Esophagus mucosa (tissue), 1 donor: ENCODE measurements around the gene SLC12A7. TPM values are rescaled to one million over a fixed set of nuclear protein-coding genes. Genes with fewer than 3 reads are reported as not detected.
"Not testable (repeated sequence)": the region's sequence is repeated elsewhere in the genome, so short reads cannot be mapped to it uniquely, and the experiment has no call there.

ENCODE experiments used
- ATAC-seq: fragments of 200-7000 bp; cut with Tn5 transposase; one replicate; pipeline ENCODE4 v1.9.1; 2020
- total RNA-seq: library from RNA; stranded (reverse); gene quantifications from one replicate; pipeline ENCODE4 v1.2.4, GENCODE V29; 2023
- donor health status: DM: yes; HTN: yes; CAD: no.

The SLC12A7 gene
- total RNA-seq, 1 donor from 2014 or later = 3.0 TPM

DNA sequence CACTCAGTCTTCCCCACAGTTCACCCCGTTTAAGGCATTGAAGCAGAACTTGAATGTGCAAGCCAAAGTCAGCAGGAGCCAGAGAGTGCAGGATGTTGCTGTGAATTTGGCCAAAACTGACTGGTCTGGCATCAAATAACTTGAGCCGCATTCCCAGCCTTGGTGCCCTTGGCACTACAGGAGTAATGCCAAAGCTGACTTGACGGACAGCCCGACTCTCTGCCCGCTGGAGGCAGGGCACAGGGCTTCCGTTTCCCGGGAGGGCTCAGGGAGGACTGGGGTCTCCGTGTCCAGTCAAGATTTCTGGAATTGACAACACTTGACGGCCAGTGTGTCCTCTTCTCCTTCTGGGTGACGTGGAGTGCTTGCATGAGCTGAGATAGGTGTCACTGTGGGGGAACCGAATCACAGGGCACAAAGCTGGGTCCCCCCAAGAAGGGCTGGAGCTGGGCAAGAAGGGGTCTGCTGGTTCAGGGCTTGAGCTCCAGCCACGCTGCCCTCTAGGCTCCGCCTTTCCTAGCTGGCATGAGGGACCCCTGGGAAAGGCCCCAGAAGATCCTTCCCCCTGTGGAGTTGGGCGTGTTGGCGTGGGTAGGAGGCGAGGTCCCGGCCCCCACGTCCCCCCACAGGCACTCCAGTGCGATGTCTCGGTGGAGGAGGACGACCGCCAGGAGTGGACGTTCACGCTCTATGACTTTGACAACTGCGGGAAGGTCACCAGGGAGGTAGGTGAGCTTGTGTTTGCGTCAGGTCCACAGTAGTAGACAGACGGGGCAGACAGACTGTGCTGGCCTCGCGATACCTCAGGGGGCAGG, 78.0 kb downstream of the SLC12A7 start:
- ATAC-seq = no peak

DNA sequence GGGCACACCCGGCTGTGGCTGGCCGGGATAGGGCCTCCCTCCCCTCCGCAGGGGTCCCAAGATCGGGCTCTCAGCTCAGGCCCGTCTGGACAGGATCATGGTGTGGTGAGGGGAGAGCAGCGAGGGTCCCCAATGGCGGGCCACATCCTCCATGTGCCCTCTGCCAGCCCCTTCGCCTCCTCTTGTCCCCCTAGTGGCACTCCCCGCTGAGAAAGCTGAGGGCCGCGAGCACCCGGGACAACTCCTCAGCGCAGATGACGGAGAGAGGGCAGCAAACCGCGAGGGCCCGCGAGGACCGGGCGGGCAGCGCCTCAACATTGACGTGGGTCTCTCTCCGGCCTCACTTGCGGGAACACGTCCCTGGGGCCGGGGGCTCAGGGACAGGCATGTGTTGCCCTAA, 78.7 kb downstream of the SLC12A7 start:
- ATAC-seq = no peak

DNA sequence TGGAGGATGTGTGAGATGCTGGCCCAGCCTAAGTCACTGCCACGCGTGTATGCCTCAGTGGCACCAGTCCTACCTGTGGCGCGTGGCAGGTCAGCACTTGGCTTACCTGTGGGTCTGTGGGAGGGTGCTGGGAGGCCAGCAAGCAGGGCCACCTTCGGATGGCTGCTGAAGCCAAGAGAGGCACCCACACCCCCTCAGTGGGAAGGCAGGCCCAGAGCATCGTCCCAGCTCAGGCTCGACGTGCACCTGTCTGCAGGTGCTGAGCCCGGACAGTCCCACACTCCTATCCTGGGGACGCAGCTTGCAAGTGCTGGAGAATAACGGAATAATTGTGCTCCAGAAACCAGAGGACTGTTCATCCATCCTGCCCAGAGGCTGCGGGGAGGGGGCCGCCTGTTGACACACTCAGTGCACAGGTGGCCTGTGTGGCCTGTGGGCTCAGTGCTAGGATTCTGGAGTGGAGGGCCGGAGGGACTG, 79.3 kb downstream of the SLC12A7 start:
- ATAC-seq = no peak

DNA sequence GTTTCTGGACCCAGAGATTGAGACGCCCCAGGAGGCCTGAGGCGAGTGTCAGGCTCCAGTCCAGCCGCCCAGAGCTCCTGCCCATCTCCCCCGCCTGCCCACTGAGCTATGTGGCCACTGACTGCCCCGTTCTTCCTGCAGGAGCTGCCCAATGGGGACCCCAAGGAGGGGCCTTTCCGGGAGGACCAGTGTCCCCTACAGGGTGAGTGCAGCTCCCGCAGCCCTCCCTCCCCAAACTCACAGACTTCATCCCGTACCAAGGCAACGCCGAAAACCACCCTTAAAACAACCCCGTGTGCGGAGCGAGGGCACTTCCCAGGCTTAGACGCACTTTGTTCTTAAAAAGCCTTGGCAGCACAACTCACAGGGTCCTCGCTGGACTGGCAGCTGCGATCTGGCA, 79.9 kb downstream of the SLC12A7 start:
- ATAC-seq = no peak

- no peak for ATAC-seq
These were observed 80.4 kb downstream of the SLC12A7 start for GRCh38 chr5:1031306-1031959.

DNA sequence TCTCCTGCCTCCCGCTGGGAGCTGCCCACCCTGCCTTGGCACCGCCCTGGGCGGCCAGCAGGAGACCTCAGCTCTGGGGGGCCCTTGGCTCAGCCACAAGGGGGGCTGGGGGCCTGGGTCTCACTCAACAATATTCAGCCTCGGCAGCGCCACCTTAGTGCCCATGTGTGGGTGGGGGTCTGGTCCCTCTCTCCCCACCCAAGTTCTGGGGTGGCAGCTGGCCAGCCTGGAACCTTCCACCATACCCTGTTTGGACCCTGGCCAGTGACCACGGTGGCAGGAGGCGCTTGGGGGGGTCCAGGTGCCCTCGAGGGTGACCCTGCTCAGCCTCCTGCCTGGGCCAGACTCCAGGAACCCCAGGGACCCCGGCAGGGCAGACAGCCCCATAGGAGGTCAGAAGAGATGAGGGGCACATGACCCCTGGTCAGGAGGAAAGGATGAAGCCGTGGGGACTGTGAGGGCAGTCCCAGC, 81.0 kb downstream of the SLC12A7 start:
- ATAC-seq = no peak

- no peak for ATAC-seq
These were observed 81.8 kb downstream of the SLC12A7 start for GRCh38 chr5:1029945-1030625.

- no peak for ATAC-seq
These were observed 82.5 kb downstream of the SLC12A7 start for GRCh38 chr5:1029282-1029944.

DNA sequence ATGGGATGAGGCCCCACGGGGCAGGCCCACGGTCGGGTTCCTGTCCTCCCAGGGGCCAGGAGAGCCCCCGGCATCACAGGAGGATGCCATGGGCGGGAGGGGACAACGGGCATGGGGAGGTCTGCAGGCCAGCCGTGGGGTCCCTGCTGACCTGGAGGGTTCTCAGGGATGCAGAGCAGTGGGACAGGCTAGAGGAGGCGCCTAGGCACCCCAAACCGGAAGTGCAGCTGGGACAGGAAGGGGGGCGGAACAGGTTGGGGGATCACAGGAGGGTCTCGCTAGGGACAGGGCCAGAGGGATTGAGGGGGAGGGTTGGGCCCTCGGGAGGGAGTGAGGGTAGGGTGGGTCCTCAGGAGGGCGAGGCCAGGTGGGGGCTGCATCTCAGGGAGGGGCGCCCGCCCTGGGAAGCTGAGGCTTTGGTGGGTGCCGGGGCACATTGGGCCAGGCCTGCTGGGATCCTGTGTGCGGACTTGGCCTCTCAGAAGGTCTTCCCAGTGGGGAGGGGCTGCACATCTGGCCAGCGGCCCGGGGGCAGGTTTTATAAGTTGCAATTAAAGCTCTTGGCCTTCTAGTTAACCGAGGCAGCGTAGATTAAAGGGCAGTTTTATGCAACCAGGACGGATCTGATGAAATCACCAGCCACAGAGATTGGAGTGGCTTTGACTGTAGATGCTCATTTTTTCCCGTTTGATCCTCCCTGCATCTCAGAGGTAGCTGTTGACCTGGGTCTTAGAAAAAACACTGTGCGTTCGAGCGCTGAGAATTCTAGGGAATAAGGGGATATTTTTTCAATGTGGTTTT, 83.2 kb downstream of the SLC12A7 start:
- no peak for ATAC-seq

DNA sequence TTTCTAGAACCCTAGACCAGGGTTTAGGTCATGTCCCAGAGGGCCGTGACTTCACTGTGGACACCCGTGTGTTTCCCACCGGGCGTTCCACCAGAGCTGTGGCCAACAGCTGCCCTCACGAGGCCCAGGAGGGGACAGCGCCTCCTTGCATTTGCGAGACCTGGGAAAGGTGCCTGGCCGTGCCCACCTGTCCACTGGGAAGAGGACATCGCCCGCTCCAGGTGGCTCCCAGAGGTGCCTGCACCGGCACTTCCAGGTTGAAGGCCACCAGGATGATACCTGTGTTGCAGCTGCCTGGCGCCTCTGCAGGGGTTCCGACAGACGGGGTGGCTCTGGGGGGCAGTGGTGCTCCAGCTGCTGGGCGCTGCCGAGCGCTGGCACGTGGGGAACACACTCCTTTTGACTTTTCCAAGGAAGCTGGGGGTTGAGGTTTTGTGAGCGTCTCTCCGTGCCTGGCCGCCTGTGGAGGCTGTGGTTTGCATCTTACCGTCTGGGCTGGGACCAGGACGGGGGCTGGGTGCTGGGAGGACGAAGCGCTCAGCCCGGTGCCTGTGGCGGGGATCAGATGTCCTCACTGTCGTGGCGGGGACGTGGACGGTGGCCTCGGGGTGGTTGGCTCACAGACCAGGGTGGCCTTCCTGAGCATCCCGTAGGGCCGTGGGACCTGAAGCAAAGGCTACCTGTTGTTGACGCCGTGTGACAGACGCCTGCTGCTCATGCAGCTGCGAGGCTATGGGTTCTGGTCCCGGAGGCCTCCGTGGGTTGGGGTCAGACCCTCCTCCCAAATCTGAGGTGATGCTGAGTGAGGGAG, 84.0 kb downstream of the SLC12A7 start:
- no peak for ATAC-seq

DNA sequence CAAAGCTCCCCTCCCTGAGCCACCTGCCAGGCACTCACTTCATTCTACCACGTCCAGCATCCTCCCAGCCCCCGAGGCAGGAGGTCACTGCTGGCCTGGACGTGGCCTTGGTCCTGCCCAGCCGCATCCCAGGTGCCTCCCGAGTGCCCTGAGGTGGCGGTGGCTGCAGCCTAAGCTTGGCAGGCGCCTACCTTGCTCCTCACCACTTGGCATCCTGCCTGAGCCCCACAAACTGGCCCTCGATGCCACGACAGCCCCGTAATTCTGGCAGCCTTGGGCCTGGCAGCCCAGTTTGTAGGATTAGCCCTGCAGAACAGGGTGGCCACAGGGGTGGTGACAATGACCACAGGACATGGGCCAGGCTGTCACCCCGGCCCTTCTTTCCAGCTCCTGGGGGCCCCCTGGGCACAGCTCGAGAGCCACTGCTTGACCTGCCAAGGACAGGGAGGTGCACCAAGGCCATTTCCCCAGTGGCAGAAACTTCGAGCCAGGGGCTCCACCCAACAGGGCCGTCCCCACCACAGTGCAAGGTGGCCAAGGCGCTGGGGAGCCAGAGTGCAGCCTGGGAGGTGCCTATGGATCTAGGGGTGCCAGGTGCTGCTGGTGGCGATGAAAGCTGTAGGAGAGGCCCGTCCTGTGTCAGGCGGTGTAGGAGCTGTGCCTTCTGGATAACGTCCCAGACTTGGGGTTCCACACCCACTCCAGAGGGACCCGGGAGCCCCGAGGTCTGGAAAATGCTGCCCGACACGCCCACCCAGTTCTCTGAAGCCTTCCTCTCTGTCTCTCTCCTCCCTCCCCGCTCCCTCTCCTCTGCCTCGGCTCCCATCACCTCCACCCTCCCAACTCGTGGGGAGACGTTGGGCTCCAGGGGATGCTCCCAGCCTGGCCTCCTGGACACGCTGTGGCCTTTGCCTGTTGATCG, 84.9 kb downstream of the SLC12A7 start:
- peak; percentile 26 for ATAC-seq

GRCh38 chr5:1021969-1022336, 89.9 kb downstream of the SLC12A7 start:
- ATAC-seq = not testable (repeated sequence)

- ATAC-seq = no peak
These were observed 90.5 kb downstream of the SLC12A7 start for GRCh38 chr5:1021136-1021968.

DNA sequence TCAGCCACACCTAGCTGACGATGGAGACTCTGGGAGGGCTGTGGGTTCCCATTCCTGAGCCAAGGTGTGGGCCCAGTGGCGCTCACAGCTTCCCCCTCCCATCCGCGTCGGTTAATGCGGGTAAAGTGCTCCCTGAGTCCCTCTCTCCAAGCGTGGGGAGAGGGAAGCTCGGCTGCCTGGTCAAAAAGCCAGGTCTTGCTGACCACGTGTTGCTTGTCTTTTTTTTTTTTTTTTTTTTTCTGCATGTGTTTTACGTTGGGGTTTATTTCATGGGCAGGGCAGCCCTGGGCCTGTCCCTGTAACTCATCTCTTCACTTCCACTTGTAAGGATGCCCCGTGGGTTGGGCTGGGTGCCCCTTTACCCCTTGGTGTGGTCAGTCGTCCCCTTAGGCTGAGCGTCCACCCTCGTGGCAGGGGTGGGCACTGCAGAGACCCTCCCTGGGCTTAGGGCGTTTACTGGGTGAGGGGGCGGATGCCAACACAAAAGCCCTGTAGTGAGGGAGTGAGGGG, 91.4 kb downstream of the SLC12A7 start:
- ATAC-seq = peak; percentile 22

- ATAC-seq = no peak
These were observed 92.6 kb downstream of the SLC12A7 start for GRCh38 chr5:1019001-1019905.

DNA sequence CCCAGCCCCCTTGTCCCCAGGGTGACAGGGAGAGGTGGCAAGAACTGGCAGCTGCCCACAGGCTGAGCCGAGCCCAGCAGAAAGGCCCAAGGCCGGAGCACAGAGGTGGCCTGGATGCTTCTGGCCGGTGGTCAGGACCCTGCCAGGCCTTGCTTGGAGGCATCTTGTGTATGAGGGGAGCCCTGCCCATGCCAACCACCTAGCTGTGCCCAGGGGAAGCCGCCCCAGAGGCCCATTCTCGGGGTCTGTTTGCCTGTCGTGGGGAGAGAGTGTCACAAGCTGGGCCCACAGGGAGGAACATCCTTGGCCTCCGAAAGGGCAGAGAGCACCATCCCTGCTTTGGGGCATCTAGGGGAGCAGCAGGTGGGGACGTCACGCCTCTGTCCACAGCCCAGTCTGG, 93.3 kb downstream of the SLC12A7 start:
- ATAC-seq = no peak

DNA sequence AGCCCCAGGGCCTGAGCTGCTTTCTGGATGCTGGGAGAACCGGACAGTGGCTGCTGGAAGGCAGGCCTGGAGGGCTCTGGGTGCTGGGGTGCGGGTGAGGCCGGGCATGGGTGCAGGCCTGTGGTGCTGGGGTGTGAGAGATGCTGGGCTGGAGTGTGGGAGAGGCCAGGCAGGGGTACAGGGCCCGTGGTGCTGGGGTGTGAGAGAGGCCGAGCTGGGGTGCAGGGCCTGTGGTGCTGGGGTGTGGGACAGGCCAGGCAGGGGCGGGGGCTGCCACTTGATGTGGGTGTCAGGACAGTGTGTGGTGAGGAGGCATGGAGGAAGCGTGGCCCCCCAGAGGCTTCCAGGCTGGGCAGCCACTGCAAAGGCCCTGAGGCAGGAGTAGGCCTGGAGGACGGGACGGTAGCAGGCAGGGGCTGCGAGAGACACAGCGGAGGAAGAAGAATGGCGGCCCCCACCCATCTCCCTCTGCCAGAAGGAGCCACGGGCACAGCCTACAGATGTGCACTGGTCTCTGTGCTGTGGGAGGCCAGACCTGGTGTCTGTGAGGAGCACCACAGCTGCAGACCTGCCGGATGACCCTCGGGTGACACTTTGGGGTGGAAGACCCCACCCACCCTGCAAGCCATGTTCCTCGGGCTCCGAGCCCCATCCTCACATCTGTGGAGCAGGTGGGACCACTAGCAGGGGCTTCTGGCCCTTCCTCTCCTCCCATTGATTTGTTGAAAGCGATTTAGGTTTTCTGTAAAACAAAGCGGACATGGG, 94.0 kb downstream of the SLC12A7 start:
- ATAC-seq = no peak
